ENCODE data around the gene FKTN. TPM values are rescaled to one million over a fixed set of nuclear protein-coding genes. Genes with fewer than 3 reads are reported as not detected.

The FKTN gene
- total and polyA plus RNA-seq, 9 of the 15 experiments (the other 6 are each of a cell fraction or from before 2014, with no cell fraction given): 5.4 to 16.3 (median 10.4) TPM

DNA sequence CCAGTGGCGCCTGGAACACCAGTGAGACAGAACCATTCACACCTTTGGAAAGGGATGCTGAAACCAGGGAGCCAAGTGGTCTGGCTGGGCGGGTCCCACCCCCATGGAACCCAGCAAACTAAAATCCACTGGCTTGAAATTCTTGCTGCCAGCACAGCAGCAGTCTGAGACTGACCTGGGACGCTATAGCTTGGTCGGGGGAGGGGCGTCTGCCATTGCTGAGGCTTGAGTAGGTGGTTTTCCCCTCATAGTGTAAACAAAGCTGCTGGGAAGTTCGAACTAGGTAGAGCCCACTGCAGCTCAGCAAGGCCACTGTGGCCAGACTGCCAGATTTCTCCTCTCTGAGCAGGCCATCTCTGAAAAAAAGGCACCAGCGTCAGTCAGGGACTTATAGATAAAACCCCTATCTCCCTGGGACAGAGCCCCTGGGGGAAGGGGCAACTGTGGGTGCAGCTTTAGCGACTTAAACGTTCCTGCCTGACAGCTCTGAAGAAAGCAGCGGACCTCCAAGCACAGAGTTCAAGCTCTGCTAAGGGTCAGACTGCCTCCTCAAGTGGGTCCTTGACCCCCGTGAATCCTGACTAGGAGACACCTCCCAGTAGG is 42.0 kb upstream of the FKTN start (continued):
- TF ChIP-seq TAL1 (IDR thresholded peaks at IDR 0.05) (peak; percentile 29; the same call in 1 of the 2 replicates), CCAR2 (IDR thresholded peaks at IDR 0.05; ENCODE audit: low read depth, low read length) (no peak), ZNF586 (CRISPR knock-in tag; conservative IDR thresholded peaks at IDR 0.05) (no peak), TEAD2 (tag; IDR thresholded peaks at IDR 0.05) (no peak), CBX8 (IDR thresholded peaks at IDR 0.05; ENCODE audit: borderline replicate concordance, extremely low read depth, low read depth, low read length, poor library complexity, severe bottlenecking) (no peak), DDX20 (tag; IDR thresholded peaks at IDR 0.05; ENCODE audit: low read depth) (no peak), HDAC2 (IDR thresholded peaks at IDR 0.05) (no peak), SMARCA5 (IDR thresholded peaks at IDR 0.05) (no peak), TCF3 (CRISPR knock-in tag; IDR thresholded peaks at IDR 0.05) (peak; percentile 32; the same call in 1 of the 2 replicates), HNRNPUL1 (IDR thresholded peaks at IDR 0.05; ENCODE audit: low read length) (no peak), CBFA2T3 (IDR thresholded peaks at IDR 0.05) (peak; percentile 74), NBN (IDR thresholded peaks at IDR 0.05; ENCODE audit: low read depth) (no peak), PCBP1 (IDR thresholded peaks at IDR 0.05; ENCODE audit: low read depth, low read length, poor library complexity, severe bottlenecking) (no peak), ZNF124 (CRISPR knock-in tag; IDR thresholded peaks at IDR 0.05) (no peak), ZBTB7A (IDR thresholded peaks at IDR 0.05; ENCODE audit: borderline replicate concordance, control insufficient read depth, low read depth, low read length) (no peak)
- TF ChIP-seq, protein P1, sequence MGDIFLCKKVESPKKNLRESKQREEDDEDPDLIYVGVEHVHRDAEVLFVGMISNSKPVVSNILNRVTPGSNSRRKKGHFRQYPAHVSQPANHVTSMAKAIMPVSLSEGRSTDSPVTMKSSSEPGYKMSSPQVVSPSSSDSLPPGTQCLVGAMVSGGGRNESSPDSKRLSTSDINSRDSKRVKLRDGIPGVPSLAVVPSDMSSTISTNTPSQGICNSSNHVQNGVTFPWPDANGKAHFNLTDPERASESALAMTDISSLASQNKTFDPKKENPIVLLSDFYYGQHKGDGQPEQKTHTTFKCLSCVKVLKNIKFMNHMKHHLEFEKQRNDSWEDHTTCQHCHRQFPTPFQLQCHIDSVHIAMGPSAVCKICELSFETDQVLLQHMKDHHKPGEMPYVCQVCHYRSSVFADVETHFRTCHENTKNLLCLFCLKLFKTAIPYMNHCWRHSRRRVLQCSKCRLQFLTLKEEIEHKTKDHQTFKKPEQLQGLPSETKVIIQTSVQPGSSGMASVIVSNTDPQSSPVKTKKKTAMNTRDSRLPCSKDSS (IDR thresholded peaks at IDR 0.05; ENCODE audit: low read depth, partially characterized antibody): no peak
- TF ChIP-seq, protein P2, sequence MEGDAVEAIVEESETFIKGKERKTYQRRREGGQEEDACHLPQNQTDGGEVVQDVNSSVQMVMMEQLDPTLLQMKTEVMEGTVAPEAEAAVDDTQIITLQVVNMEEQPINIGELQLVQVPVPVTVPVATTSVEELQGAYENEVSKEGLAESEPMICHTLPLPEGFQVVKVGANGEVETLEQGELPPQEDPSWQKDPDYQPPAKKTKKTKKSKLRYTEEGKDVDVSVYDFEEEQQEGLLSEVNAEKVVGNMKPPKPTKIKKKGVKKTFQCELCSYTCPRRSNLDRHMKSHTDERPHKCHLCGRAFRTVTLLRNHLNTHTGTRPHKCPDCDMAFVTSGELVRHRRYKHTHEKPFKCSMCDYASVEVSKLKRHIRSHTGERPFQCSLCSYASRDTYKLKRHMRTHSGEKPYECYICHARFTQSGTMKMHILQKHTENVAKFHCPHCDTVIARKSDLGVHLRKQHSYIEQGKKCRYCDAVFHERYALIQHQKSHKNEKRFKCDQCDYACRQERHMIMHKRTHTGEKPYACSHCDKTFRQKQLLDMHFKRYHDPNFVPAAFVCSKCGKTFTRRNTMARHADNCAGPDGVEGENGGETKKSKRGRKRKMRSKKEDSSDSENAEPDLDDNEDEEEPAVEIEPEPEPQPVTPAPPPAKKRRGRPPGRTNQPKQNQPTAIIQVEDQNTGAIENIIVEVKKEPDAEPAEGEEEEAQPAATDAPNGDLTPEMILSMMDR (IDR thresholded peaks at IDR 0.05 in 2 of 3, conservative IDR thresholded peaks at IDR 0.05 in 1 of 3; ENCODE audit: insufficient read depth in 2 of 3, low read depth in 1 of 3, low read length in 3 of 3): no peak
- TF ChIP-seq, protein P3, sequence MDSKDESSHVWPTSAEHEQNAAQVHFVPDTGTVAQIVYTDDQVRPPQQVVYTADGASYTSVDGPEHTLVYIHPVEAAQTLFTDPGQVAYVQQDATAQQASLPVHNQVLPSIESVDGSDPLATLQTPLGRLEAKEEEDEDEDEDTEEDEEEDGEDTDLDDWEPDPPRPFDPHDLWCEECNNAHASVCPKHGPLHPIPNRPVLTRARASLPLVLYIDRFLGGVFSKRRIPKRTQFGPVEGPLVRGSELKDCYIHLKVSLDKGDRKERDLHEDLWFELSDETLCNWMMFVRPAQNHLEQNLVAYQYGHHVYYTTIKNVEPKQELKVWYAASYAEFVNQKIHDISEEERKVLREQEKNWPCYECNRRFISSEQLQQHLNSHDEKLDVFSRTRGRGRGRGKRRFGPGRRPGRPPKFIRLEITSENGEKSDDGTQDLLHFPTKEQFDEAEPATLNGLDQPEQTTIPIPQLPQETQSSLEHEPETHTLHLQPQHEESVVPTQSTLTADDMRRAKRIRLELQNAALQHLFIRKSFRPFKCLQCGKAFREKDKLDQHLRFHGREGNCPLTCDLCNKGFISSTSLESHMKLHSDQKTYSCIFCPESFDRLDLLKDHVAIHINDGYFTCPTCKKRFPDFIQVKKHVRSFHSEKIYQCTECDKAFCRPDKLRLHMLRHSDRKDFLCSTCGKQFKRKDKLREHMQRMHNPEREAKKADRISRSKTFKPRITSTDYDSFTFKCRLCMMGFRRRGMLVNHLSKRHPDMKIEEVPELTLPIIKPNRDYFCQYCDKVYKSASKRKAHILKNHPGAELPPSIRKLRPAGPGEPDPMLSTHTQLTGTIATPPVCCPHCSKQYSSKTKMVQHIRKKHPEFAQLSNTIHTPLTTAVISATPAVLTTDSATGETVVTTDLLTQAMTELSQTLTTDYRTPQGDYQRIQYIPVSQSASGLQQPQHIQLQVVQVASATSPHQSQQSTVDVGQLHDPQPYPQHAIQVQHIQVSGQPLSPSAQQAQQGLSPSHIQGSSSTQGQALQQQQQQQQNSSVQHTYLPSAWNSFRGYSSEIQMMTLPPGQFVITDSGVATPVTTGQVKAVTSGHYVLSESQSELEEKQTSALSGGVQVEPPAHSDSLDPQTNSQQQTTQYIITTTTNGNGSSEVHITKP (IDR thresholded peaks at IDR 0.05; ENCODE audit: partially characterized antibody): no peak
- TF ChIP-seq, protein P4, sequence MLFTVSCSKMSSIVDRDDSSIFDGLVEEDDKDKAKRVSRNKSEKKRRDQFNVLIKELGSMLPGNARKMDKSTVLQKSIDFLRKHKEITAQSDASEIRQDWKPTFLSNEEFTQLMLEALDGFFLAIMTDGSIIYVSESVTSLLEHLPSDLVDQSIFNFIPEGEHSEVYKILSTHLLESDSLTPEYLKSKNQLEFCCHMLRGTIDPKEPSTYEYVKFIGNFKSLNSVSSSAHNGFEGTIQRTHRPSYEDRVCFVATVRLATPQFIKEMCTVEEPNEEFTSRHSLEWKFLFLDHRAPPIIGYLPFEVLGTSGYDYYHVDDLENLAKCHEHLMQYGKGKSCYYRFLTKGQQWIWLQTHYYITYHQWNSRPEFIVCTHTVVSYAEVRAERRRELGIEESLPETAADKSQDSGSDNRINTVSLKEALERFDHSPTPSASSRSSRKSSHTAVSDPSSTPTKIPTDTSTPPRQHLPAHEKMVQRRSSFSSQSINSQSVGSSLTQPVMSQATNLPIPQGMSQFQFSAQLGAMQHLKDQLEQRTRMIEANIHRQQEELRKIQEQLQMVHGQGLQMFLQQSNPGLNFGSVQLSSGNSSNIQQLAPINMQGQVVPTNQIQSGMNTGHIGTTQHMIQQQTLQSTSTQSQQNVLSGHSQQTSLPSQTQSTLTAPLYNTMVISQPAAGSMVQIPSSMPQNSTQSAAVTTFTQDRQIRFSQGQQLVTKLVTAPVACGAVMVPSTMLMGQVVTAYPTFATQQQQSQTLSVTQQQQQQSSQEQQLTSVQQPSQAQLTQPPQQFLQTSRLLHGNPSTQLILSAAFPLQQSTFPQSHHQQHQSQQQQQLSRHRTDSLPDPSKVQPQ (CRISPR knock-in tag; IDR thresholded peaks at IDR 0.05; ENCODE audit: borderline replicate concordance): no peak
